Naive thymus-derived CD4-positive, alpha-beta T cell (primary cell): ENCODE data around the gene WFDC13. TPM values are rescaled to one million over a fixed set of nuclear protein-coding genes. Genes with fewer than 3 reads are reported as not detected.
"Not testable (repeated sequence)": the region's sequence is repeated elsewhere in the genome, so short reads cannot be mapped to it uniquely, and the experiment has no call there.

Source experiments
- ATAC-seq: fragments of 150-1000 bp; cut with Tn5 transposase; 2 replicates; pipeline ENCODE4 v1.10.0; 2021; ENCODE audit warnings: mild to moderate bottlenecking, moderate library complexity
- CTCF ChIA-PET: fragments of 350-600 bp; sonication (Branson Sonifier 250); formaldehyde crosslinking; loops from one replicate; lab custom pipeline; 2021; ENCODE audit warnings: antibody characterized with exemption; lab: Charles Lee
- POLR2A ChIA-PET: fragments of 350-600 bp; sonication (Branson Sonifier 250); formaldehyde crosslinking; loops from one replicate; lab custom pipeline; 2021; ENCODE audit warnings: antibody characterized with exemption, inconsistent platforms; lab: Charles Lee
- DNase-seq, 9 donors: peaks; one replicate each; pipeline versions ENCODE4 v3.0.0 to v3.0.0-alpha.2; 2020 to 2022; ENCODE audit warnings: mixed read lengths in 1 of 9
- H3K27ac ChIP-seq: one replicate; pipeline ENCODE4 v1.7.0; 2013; ENCODE audit warnings: mild to moderate bottlenecking, low read depth, low read length, moderate library complexity
- H3K27me3 ChIP-seq, 2 donors: one replicate each; pipeline ENCODE4 v1.7.0; 2013; ENCODE audit warnings: low read length in 2 of 2, mild to moderate bottlenecking in 2 of 2, moderate library complexity in 2 of 2; ENCODE audit not compliant: control insufficient read depth in 2 of 2, insufficient read depth in 2 of 2
- H3K36me3 ChIP-seq, 3 experiments: 1 replicate in 2 of 3; 2 replicates in 1 of 3; pipeline ENCODE4 v1.7.0; 2013; ENCODE audit warnings: low read length in 3 of 3, mild to moderate bottlenecking in 3 of 3, moderate library complexity in 1 of 3; ENCODE audit not compliant: insufficient read depth in 3 of 3, control insufficient read depth in 2 of 3
- H3K4me1 ChIP-seq, 2 donors: one replicate each; pipeline ENCODE4 v1.7.0; 2013; ENCODE audit warnings: low read length in 2 of 2, mild to moderate bottlenecking in 2 of 2, moderate library complexity in 1 of 2; ENCODE audit not compliant: control insufficient read depth in 2 of 2, insufficient read depth in 2 of 2
- H3K4me3 ChIP-seq: 2 replicates; pipeline ENCODE4 v1.7.0; 2013; ENCODE audit warnings: mild to moderate bottlenecking, low read length
- H3K9me3 ChIP-seq, 3 experiments: 1 replicate in 2 of 3; 2 replicates in 1 of 3; pipeline ENCODE4 v1.7.0; 2013; ENCODE audit warnings: low read length in 3 of 3; ENCODE audit not compliant: control insufficient read depth in 2 of 3
- H3K27ac Mint-ChIP-seq, 9 donors: one replicate each; pipeline ENCODE4 v1.8.0; 2020 to 2022; ENCODE audit warnings: mixed read lengths in 9 of 9, mild to moderate bottlenecking in 8 of 9, moderate library complexity in 5 of 9, inconsistent platforms in 2 of 9
- H3K27me3 Mint-ChIP-seq, 5 donors: one replicate each; pipeline ENCODE4 v1.8.0; 2021 to 2022; ENCODE audit warnings: mixed read lengths in 5 of 5, mild to moderate bottlenecking in 1 of 5
- H3K36me3 Mint-ChIP-seq, 5 donors: one replicate each; pipeline ENCODE4 v1.8.0; 2020 to 2022; ENCODE audit warnings: mixed read lengths in 5 of 5, mild to moderate bottlenecking in 3 of 5, inconsistent platforms in 1 of 5
- H3K4me1 Mint-ChIP-seq, 7 donors: one replicate each; pipeline ENCODE4 v1.8.0; 2020 to 2022; ENCODE audit warnings: mixed read lengths in 7 of 7, mild to moderate bottlenecking in 3 of 7, inconsistent platforms in 1 of 7
- H3K4me3 Mint-ChIP-seq, 10 donors: one replicate each; pipeline ENCODE4 v1.8.0; 2020 to 2022; ENCODE audit warnings: mild to moderate bottlenecking in 10 of 10, mixed read lengths in 10 of 10, moderate library complexity in 6 of 10, inconsistent platforms in 2 of 10
- H3K9me3 Mint-ChIP-seq, 11 donors: one replicate each; pipeline ENCODE4 v1.8.0; 2020 to 2022; ENCODE audit warnings: mixed read lengths in 11 of 11, mild to moderate bottlenecking in 4 of 11, inconsistent platforms in 1 of 11, moderate library complexity in 1 of 11
- intact Hi-C, 2 donors: fragments of 100-400 bp; cut with micrococcal nuclease; formaldehyde crosslinking; loops; one replicate each; pipeline ENCODE4 v1.15.1; 2023
- polyA plus RNA-seq, 2 donors: library from polyadenylated mRNA; unstranded; fragments of 300-500 nt; fragmentation: Illumina TruSeq; gene quantifications; one replicate each; pipeline ENCODE4 v1.2.3, GENCODE V29; 2021
- total RNA-seq, 6 experiments: library from RNA in 5 of 6; stranded (reverse) in 5 of 6; gene quantifications; 1 replicate in 5 of 6; 2 replicates in 1 of 6; pipeline ENCODE4 v1.2.3 and lab custom pipeline; 2021 to 2026

The WFDC13 gene
- total RNA-seq (not detected), polyA plus RNA-seq (not detected), total RNA-seq (lab: John Stamatoyannopoulos, UW) (not detected)

GRCh38 chr20:45701873-45702272, at the start of gene WFDC13:
WFDC13 (plus strand) TSS chr20:45702038; CDS start chr20:45702124, 86 bp downstream.
- H3K9me3 ChIP-seq: no peaks in the 10 kb centered on the region
- Mint-ChIP-seq H3K27ac (no peak within 1 kb of the TSS), H3K4me3 (no peak within 1 kb of the TSS), H3K4me1 (no peaks in the 10 kb centered on the region), H3K36me3 (no peaks in the 10 kb centered on the region), H3K27me3 (peaks cover 15 to 29% (median 23%) of the 10 kb centered on the region in 5 donors), H3K9me3 (peaks cover 0 to 5% (median 0%) of the 10 kb centered on the region in 11 donors)
- H3K4me1 ChIP-seq: no peaks in the 10 kb centered on the region
- DNase-seq (no peak), ATAC-seq (no peak)
- no peaks in the 10 kb centered on the region for H3K36me3 ChIP-seq
- ChIA-PET CTCF (no interaction called here), POLR2A (no interaction called here)
- H3K4me3 ChIP-seq: no peak within 1 kb of the TSS
- no peak within 1 kb of the TSS for H3K27ac ChIP-seq
- intact Hi-C loops: no loop called here
- H3K27me3 ChIP-seq: no peaks in the 10 kb centered on the region

DNA sequence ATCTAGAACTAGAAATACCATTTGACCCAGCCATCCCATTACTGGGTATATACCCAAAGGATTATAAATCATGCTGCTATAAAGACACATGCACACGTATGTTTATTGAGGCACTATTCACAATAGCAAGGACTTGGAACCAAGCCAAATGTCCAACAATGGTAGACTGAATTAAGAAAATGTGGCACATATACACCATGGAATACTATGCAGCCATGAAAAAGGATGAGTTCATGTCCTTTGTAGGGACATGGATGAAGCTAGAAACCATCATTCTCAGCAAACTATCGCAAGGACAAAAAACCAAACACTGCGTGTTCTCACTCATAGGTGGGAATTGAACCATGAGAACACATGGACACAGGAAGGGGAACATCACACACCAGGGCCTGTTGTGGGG, 44.8 kb upstream of the WFDC13 start:
- H3K27ac Mint-ChIP-seq, H3K36me3 Mint-ChIP-seq, POLR2A ChIA-PET, H3K4me3 Mint-ChIP-seq, DNase-seq, H3K27me3 ChIP-seq, CTCF ChIA-PET, intact Hi-C loops, H3K4me1 ChIP-seq, H3K36me3 ChIP-seq, H3K27ac ChIP-seq, H3K9me3 ChIP-seq, H3K4me3 ChIP-seq, H3K4me1 Mint-ChIP-seq, ATAC-seq: not testable (repeated sequence)
- H3K9me3 Mint-ChIP-seq: peaks cover 0 to 13% (median 2%) of the 10 kb centered on the region in 11 donors
- H3K27me3 Mint-ChIP-seq: peaks cover 4 to 20% (median 9%) of the 10 kb centered on the region in 5 donors

DNA sequence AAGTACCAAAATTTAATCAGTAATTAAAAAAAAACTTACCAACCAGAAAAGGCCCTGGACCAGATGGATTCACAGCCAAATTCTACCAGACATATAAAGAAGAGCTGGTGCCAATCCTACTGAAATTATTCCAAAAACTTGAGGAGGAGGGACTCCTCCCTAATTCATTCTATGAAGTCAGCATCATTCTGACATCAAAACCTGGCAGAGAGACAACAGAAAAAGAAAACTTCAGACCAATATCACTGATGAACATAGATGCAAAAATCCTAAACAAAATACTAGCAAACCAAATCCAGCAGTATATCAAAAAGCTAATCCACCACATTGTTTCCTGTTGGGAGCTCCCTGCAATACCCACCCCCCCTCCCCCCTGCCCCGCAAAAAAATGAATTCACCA, 31.7 kb upstream of the WFDC13 start, which contains the start of gene WFDC11:
Gene WFDC11 (minus strand): TSS at position 101 of the 400 bp plus-strand sequence. CDS start 19,639 bp downstream, outside the sequence.
- ChIA-PET CTCF (no interaction called here), POLR2A (no interaction called here)
- Histone ChIP-seq H3K4me1 (no peaks in the 10 kb centered on the region), H3K4me3 (no peak within 1 kb of the TSS), H3K27ac (no peak within 1 kb of the TSS), H3K9me3 (no peaks in the 10 kb centered on the region), H3K27me3 (no peaks in the 10 kb centered on the region), H3K36me3 (no peaks in the 10 kb centered on the region)
- no peaks in the 10 kb centered on the region for H3K4me1 Mint-ChIP-seq
- intact Hi-C loops: no loop called here
- no peak for ATAC-seq
- H3K27me3 Mint-ChIP-seq: peaks cover 20 to 45% (median 38%) of the 10 kb centered on the region in 5 donors
- no peak within 1 kb of the TSS for H3K27ac Mint-ChIP-seq
- H3K36me3 Mint-ChIP-seq: peaks cover 0 to 3% (median 0%) of the 10 kb centered on the region in 5 donors
- DNase-seq: no peak
- no peak within 1 kb of the TSS for H3K4me3 Mint-ChIP-seq
- peaks cover 0 to 4% (median 0%) of the 10 kb centered on the region in 11 donors for H3K9me3 Mint-ChIP-seq

DNA sequence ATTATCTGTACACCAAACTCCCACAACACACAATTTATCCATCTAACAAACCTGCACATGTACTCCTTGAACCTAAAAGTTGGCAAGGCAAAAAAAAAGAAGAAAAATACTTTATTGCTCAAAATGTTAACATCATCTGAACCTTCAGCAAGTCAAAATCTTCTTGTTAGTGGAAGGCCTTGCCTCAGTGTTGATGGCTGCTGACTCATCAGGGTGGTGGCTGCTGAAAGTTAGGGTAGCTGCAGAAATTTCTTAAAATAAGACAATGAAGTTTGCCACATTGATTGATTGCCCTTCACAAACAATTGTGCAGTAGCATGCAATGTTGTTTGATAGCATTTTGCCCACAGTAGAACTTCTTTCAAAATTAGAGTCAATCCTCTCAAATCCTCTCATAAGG, 29.1 kb upstream of the WFDC13 start:
- no peak for DNase-seq
- no peak overlapping the region for H3K27ac ChIP-seq
- H3K27ac Mint-ChIP-seq: no peak overlapping the region
- CTCF ChIA-PET: no interaction called here
- H3K4me1 Mint-ChIP-seq: no peaks in the 10 kb centered on the region
- intact Hi-C loops: no loop called here
- H3K36me3 ChIP-seq: no peaks in the 10 kb centered on the region
- no peaks in the 10 kb centered on the region for H3K4me1 ChIP-seq
- peaks cover 0 to 5% (median 0%) of the 10 kb centered on the region in 5 donors for H3K36me3 Mint-ChIP-seq
- no peaks in the 10 kb centered on the region for H3K27me3 ChIP-seq
- H3K4me3 Mint-ChIP-seq: no peak overlapping the region
- H3K27me3 Mint-ChIP-seq: peaks cover 23 to 52% (median 32%) of the 10 kb centered on the region in 5 donors
- POLR2A ChIA-PET: no interaction called here
- H3K9me3 Mint-ChIP-seq: peaks cover 0 to 21% (median 10%) of the 10 kb centered on the region in 11 donors
- no peak overlapping the region for H3K4me3 ChIP-seq
- no peak for ATAC-seq
- H3K9me3 ChIP-seq: peaks cover 0 to 4% (median 0%) of the 10 kb centered on the region in 3 experiments

DNA sequence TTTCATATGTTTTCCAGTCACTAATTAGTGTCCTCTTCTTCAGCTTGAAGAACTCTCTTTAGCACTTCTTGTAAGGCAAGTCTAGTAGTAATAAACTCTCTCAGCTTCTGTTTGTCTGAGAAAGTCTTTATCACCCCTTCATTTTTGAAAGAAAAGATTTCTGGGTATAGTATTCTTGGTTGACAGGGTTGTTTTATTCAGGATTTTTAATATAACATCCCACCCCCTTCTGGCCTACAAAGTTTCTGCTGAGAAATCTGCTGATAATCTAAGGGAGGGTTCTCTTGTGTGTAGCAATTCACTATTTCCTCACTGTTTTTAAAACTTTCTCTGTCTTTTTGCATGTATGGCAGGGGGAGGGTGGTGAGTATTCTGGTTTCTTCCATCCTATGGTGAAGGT, 22.2 kb upstream of the WFDC13 start:
- H3K27ac ChIP-seq: no peak overlapping the region
- H3K36me3 ChIP-seq: no peaks in the 10 kb centered on the region
- ChIA-PET POLR2A (no interaction called here), CTCF (no interaction called here)
- H3K9me3 ChIP-seq: peaks cover 0 to 35% (median 5%) of the 10 kb centered on the region in 3 experiments
- ATAC-seq (no peak), DNase-seq (no peak)
- peaks cover 6 to 65% (median 29%) of the 10 kb centered on the region in 11 donors for H3K9me3 Mint-ChIP-seq
- H3K4me1 ChIP-seq: no peaks in the 10 kb centered on the region
- H3K36me3 Mint-ChIP-seq: peaks cover 0 to 8% (median 0%) of the 10 kb centered on the region in 5 donors
- no peak overlapping the region for H3K4me3 ChIP-seq
- intact Hi-C loops: no loop called here
- no peaks in the 10 kb centered on the region for H3K4me1 Mint-ChIP-seq
- no peaks in the 10 kb centered on the region for H3K27me3 ChIP-seq
- H3K27ac Mint-ChIP-seq: no peak overlapping the region
- no peak overlapping the region for H3K4me3 Mint-ChIP-seq
- H3K27me3 Mint-ChIP-seq: peaks cover 2 to 43% (median 30%) of the 10 kb centered on the region in 5 donors

- intact Hi-C loops: no loop called here
- no peaks in the 10 kb centered on the region for H3K27me3 ChIP-seq
- peaks cover 0 to 2% (median 0%) of the 10 kb centered on the region in 3 experiments for H3K9me3 ChIP-seq
- H3K36me3 ChIP-seq: no peaks in the 10 kb centered on the region
- H3K27ac ChIP-seq: no peak overlapping the region
- DNase-seq: no peak
- Mint-ChIP-seq H3K27ac (no peak overlapping the region), H3K4me1 (no peaks in the 10 kb centered on the region), H3K9me3 (peaks cover 0 to 17% (median 5%) of the 10 kb centered on the region in 11 donors), H3K4me3 (no peak overlapping the region), H3K27me3 (peaks cover 0 to 30% (median 21%) of the 10 kb centered on the region in 5 donors), H3K36me3 (peaks cover 0 to 5% (median 0%) of the 10 kb centered on the region in 5 donors)
- no peak overlapping the region for H3K4me3 ChIP-seq
- no peak for ATAC-seq
- ChIA-PET CTCF (no interaction called here), POLR2A (no interaction called here)
- no peaks in the 10 kb centered on the region for H3K4me1 ChIP-seq
Measured at GRCh38 chr20:45685896-45686295, 15.9 kb upstream of the WFDC13 start.

DNA sequence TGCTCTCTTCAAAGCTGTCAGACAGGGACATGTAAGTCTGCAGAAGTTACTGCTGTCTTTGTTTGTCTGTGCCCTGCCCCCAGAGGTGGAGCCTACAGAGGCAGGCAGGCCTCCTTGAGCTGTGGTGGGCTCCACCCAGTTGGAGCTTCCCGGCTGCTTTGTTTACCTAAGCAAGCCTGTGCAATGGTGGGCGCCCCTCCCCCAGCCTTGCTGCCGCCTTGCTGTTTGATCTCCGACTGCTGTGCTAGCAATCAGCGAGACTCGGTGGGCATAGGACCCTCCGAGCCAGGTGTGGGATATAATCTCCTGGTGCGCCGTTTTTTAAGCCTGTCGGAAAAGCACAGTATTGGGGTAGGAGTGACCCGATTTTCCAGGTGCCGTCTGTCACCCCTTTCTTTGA, 8.5 kb upstream of the WFDC13 start:
- H3K27me3 ChIP-seq, POLR2A ChIA-PET, ATAC-seq, intact Hi-C loops, H3K9me3 ChIP-seq, H3K4me1 Mint-ChIP-seq, H3K27ac Mint-ChIP-seq, H3K27ac ChIP-seq, H3K4me3 Mint-ChIP-seq, H3K36me3 Mint-ChIP-seq, H3K36me3 ChIP-seq, H3K4me1 ChIP-seq, CTCF ChIA-PET, DNase-seq, H3K4me3 ChIP-seq, H3K9me3 Mint-ChIP-seq: not testable (repeated sequence)
- H3K27me3 Mint-ChIP-seq: peaks cover 13 to 48% (median 39%) of the 10 kb centered on the region in 5 donors
